ENCODE results near the gene PLA2G3.
A peak's percentile ranks its signal among the peaks of the same experiment; 100 is the strongest.

Gene PLA2G3

DNA sequence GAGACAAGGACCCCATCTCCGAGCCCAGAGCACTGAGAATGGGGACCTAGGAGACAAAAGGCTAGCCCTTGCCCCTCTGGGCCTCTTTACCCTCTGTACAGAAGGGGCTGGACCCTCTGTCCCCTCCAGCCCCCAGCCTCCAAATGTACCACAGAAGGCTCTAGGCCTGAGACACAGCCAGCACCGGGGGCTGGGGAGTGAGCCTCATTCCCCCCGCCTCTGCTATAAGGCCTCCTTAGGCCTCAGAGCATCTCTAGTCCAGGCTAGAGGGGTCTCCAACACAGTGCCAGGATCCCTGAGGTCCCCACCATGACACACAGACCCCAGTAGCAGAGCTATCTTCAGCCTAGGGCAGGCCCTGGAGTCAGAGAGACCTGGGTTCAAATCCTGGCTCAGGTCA, 54.4 kb downstream of the PLA2G3 start:
- no peak for DNase-seq (ENCODE audit: low read depth)

DNA sequence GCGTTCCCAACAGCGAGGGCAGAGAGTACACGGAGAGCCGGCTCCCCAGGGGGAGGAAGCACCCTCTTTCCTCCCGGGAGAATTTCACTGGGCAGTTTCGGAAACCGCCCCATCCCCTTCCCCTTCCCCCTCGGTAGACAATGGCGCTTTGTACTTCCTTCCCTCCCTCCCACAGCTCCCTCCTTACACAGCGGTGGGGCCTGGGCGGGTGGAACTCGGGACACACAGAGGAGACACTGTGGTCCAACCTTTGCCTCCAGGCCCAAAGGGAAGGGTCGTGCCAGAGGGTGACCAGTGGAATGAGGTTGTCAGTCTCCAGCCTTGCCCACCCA, 54.8 kb downstream of the PLA2G3 start:
- no peak for DNase-seq (ENCODE audit: low read depth)

DNA sequence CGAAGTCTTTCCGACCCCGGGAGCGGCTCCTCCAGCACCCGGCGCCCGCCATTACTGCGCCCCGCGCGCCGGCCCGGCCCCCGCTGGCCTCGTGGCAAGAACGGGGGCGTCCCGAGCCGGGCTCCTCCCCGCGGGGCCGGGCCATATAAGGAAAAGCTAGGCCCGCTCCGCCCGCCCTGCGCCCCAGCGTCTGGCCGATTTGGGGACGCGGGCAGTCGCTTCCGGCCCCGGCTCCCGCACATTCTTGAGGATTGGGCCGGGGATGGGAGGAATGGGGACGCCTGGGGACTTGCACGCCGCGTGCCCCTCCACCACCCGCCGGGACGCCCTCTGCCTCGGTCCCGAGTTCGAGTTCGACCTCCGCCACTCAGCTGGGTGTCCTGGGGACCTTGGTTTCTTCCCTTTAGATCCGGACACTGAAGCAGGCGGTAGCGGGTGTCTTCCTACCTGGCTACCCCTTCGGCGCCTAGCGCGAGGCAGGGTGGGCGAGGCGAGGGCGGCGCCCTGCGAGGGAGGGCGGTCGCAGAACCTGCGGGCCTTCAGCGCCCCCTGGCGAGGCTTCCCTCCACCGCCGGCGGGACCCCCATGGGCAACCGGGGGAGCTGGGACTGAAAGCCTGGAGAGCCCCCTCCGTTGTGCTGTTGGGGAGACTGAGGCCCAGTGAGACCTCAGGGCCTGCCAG, 55.4 kb downstream of the PLA2G3 start:
- peak; percentile 77 for DNase-seq (ENCODE audit: low read depth)

Measured in activated gamma-delta T cell treated with anti-CD3 and anti-CD28 coated beads, Interleukin-2, amount 50 U/mL, for 16 hours (primary cell).